ENCODE results near the gene PRR5L.

PRR5L gene

GRCh38 chr11:36431429-36432092, 135.5 kb downstream of the PRR5L start:
- Histone ChIP-seq H3K36me3 (ENCODE audit: control insufficient read depth, insufficient read depth, low read length) (no peaks in the 10 kb centered on the region), H3K4me1 (no peaks in the 10 kb centered on the region), H3K4me3 (ENCODE audit: low read depth, low read length) (no peak overlapping the region), H3K4me2 (ENCODE audit: low read length) (no peak overlapping the region), H3K27me3 (ENCODE audit: control insufficient read depth, insufficient read depth, low read length) (no peaks in the 10 kb centered on the region), H3K79me2 (no peaks in the 10 kb centered on the region), H3K9me3 (ENCODE audit: control insufficient read depth, low read length) (no peaks in the 10 kb centered on the region), H3K9ac (no peak overlapping the region), H2AFZ (no peak overlapping the region), H3K27ac (no peak overlapping the region)
- TF ChIP-seq CTCF (IDR thresholded peaks at IDR 0.05) = no peak

GRCh38 chr11:36432093-36432469, 136.0 kb downstream of the PRR5L start:
- no peak overlapping the region for H2AFZ ChIP-seq
- H3K79me2 ChIP-seq = no peaks in the 10 kb centered on the region
- H3K27ac ChIP-seq = no peak overlapping the region
- no peaks in the 10 kb centered on the region for H3K4me1 ChIP-seq
- no peaks in the 10 kb centered on the region for H3K9me3 ChIP-seq (ENCODE audit: control insufficient read depth, low read length)
- no peak for TF ChIP-seq CTCF (IDR thresholded peaks at IDR 0.05)
- no peaks in the 10 kb centered on the region for H3K36me3 ChIP-seq (ENCODE audit: control insufficient read depth, insufficient read depth, low read length)
- H3K4me2 ChIP-seq (ENCODE audit: low read length) = no peak overlapping the region
- no peak overlapping the region for H3K4me3 ChIP-seq (ENCODE audit: low read depth, low read length)
- no peaks in the 10 kb centered on the region for H3K27me3 ChIP-seq (ENCODE audit: control insufficient read depth, insufficient read depth, low read length)
- no peak overlapping the region for H3K9ac ChIP-seq

GRCh38 chr11:36432738-36433137, 136.7 kb downstream of the PRR5L start:
- H3K4me3 ChIP-seq (ENCODE audit: low read depth, low read length) = no peak overlapping the region
- no peak overlapping the region for H3K27ac ChIP-seq
- H3K9me3 ChIP-seq (ENCODE audit: control insufficient read depth, low read length) = no peaks in the 10 kb centered on the region
- H3K27me3 ChIP-seq (ENCODE audit: control insufficient read depth, insufficient read depth, low read length) = no peaks in the 10 kb centered on the region
- no peak overlapping the region for H3K9ac ChIP-seq
- no peak overlapping the region for H2AFZ ChIP-seq
- no peaks in the 10 kb centered on the region for H3K36me3 ChIP-seq (ENCODE audit: control insufficient read depth, insufficient read depth, low read length)
- H3K4me2 ChIP-seq (ENCODE audit: low read length) = no peak overlapping the region
- H3K4me1 ChIP-seq = no peaks in the 10 kb centered on the region
- TF ChIP-seq CTCF (IDR thresholded peaks at IDR 0.05) = no peak
- no peaks in the 10 kb centered on the region for H3K79me2 ChIP-seq

- Histone ChIP-seq H3K27me3 (ENCODE audit: control insufficient read depth, insufficient read depth, low read length) (no peaks in the 10 kb centered on the region), H3K9me3 (ENCODE audit: control insufficient read depth, low read length) (no peaks in the 10 kb centered on the region), H3K79me2 (no peaks in the 10 kb centered on the region), H3K4me2 (ENCODE audit: low read length) (no peak overlapping the region), H3K36me3 (ENCODE audit: control insufficient read depth, insufficient read depth, low read length) (no peaks in the 10 kb centered on the region), H3K4me3 (ENCODE audit: low read depth, low read length) (no peak overlapping the region), H3K9ac (no peak overlapping the region), H3K27ac (no peak overlapping the region), H3K4me1 (no peaks in the 10 kb centered on the region), H2AFZ (no peak overlapping the region)
- no peak for TF ChIP-seq CTCF (IDR thresholded peaks at IDR 0.05)
Measured at GRCh38 chr11:36436064-36436463, 140.0 kb downstream of the PRR5L start.

GRCh38 chr11:36436589-36436988, 140.5 kb downstream of the PRR5L start:
- Histone ChIP-seq H3K79me2 (no peaks in the 10 kb centered on the region), H3K4me2 (ENCODE audit: low read length) (no peak overlapping the region), H3K27me3 (ENCODE audit: control insufficient read depth, insufficient read depth, low read length) (no peaks in the 10 kb centered on the region), H3K4me1 (no peaks in the 10 kb centered on the region), H3K36me3 (ENCODE audit: control insufficient read depth, insufficient read depth, low read length) (no peaks in the 10 kb centered on the region), H3K4me3 (ENCODE audit: low read depth, low read length) (no peak overlapping the region), H3K9ac (no peak overlapping the region), H2AFZ (no peak overlapping the region), H3K27ac (no peak overlapping the region), H3K9me3 (ENCODE audit: control insufficient read depth, low read length) (no peaks in the 10 kb centered on the region)
- TF ChIP-seq CTCF (IDR thresholded peaks at IDR 0.05) = no peak
